Vagina (tissue), 2 donors: ENCODE measurements around the gene HIVEP1. TPM values are rescaled to one million over a fixed set of nuclear protein-coding genes. Genes with fewer than 3 reads are reported as not detected.

Experiments used
- DNase-seq, 2 donors: peaks; one replicate each; pipeline ENCODE4 v3.0.0-alpha.2; 2017; ENCODE audit errors: extremely low spot score in 2 of 2
- H3K27ac ChIP-seq: fragments of 200-600 bp; sonication (generic); one replicate; pipeline ENCODE4 v1.5.1; 2019
- H3K27me3 ChIP-seq: fragments of 200-600 bp; sonication (generic); one replicate; pipeline ENCODE4 v1.5.1; 2019
- H3K36me3 ChIP-seq, 2 donors: fragments of 200-600 bp; sonication (generic); one replicate each; pipeline ENCODE4 v1.5.1; 2017 to 2019
- H3K4me1 ChIP-seq: fragments of 200-600 bp; sonication (generic); one replicate; pipeline ENCODE4 v1.5.1; 2019
- H3K4me3 ChIP-seq, 2 donors: fragments of 200-600 bp; sonication (generic); 1 replicate in 1 of 2; 2 replicates in 1 of 2; pipeline ENCODE4 v1.5.1; 2016 to 2019
- H3K9me3 ChIP-seq: fragments of 200-600 bp; sonication (generic); one replicate; pipeline ENCODE4 v1.5.1; 2019
- CTCF ChIP-seq, 3 experiments: fragments of 450-650 bp in 2 of 3; fragments of 200-600 bp in 1 of 3; sonication (generic) in 1 of 3; IDR thresholded peaks; one replicate each; pipeline ENCODE4 v1.5.1; 2017 to 2019; ENCODE audit warnings: antibody characterized with exemption in 3 of 3, mild to moderate bottlenecking in 2 of 3, moderate library complexity in 2 of 3
- POLR2A ChIP-seq, 2 donors: fragments of 450-650 bp; IDR thresholded peaks; one replicate each; pipeline ENCODE4 v1.6.1; 2017; ENCODE audit warnings: antibody characterized with exemption in 2 of 2, mild to moderate bottlenecking in 2 of 2, moderate library complexity in 2 of 2
- POLR2AphosphoS5 ChIP-seq, 2 donors: sonication (generic); formaldehyde crosslinking; IDR thresholded peaks; one replicate each; pipeline ENCODE4 v1.9.0; 2017; ENCODE audit warnings: antibody characterized with exemption in 2 of 2, mild to moderate bottlenecking in 2 of 2, low read depth in 1 of 2; ENCODE audit not compliant: insufficient read depth in 1 of 2
- intact Hi-C: fragments of 100-400 bp; cut with DNase I; formaldehyde crosslinking; loops from one replicate; pipeline ENCODE4 v1.15.1; 2023
- total RNA-seq: library from RNA; depleted of rRNA; stranded (reverse); fragments of >200 nt; gene quantifications from one replicate; pipeline ENCODE4 v1.2.3, GENCODE V29; 2016

The HIVEP1 gene
- total RNA-seq, 1 donor from 2014 or later, result 36.1 TPM

- Histone ChIP-seq H3K9me3 (no peaks in the 10 kb centered on the region), H3K4me3 (no peak overlapping the region), H3K4me1 (no peaks in the 10 kb centered on the region), H3K27me3 (no peaks in the 10 kb centered on the region), H3K36me3 (no peaks in the 10 kb centered on the region), H3K27ac (no peak overlapping the region)
- TF ChIP-seq POLR2A (IDR thresholded peaks at IDR 0.05) (no peak), POLR2AphosphoS5 (IDR thresholded peaks at IDR 0.05; ENCODE audit: insufficient read depth in 1 of 2, low read depth in 1 of 2) (no peak)
- DNase-seq, result no peak
- intact Hi-C loops, result no loop called here
Observed at GRCh38 chr6:12113190-12113577, 101.1 kb downstream of the HIVEP1 start.

- intact Hi-C loops, result no loop called here
- DNase-seq, result no peak
- TF ChIP-seq POLR2AphosphoS5 (IDR thresholded peaks at IDR 0.05; ENCODE audit: insufficient read depth in 1 of 2, low read depth in 1 of 2), result no peak
- TF ChIP-seq CTCF (IDR thresholded peaks at IDR 0.05), result no peak
- TF ChIP-seq POLR2A (IDR thresholded peaks at IDR 0.05), result no peak
- Histone ChIP-seq H3K27me3 (no peaks in the 10 kb centered on the region), H3K9me3 (no peaks in the 10 kb centered on the region), H3K27ac (no peak overlapping the region), H3K36me3 (no peaks in the 10 kb centered on the region), H3K4me3 (no peak overlapping the region), H3K4me1 (no peaks in the 10 kb centered on the region)
Observed at GRCh38 chr6:12114055-12114503, 102.0 kb downstream of the HIVEP1 start.

- Histone ChIP-seq H3K4me1 (no peaks in the 10 kb centered on the region), H3K9me3 (no peaks in the 10 kb centered on the region), H3K36me3 (peaks cover 0 to 3% of the 10 kb centered on the region in 2 donors), H3K4me3 (no peak overlapping the region), H3K27ac (no peak overlapping the region), H3K27me3 (no peaks in the 10 kb centered on the region)
- intact Hi-C loops, result no loop called here
- TF ChIP-seq POLR2A (IDR thresholded peaks at IDR 0.05), result no peak
- no peak for TF ChIP-seq POLR2AphosphoS5 (IDR thresholded peaks at IDR 0.05; ENCODE audit: insufficient read depth in 1 of 2, low read depth in 1 of 2)
- no peak for TF ChIP-seq CTCF (IDR thresholded peaks at IDR 0.05)
- no peak for DNase-seq
Observed at GRCh38 chr6:12115001-12115400, 102.9 kb downstream of the HIVEP1 start.

GRCh38 chr6:12115492-12115891, 103.4 kb downstream of the HIVEP1 start:
- peaks cover 0 to 8% of the 10 kb centered on the region in 2 donors for H3K36me3 ChIP-seq
- no peak overlapping the region for H3K4me3 ChIP-seq
- intact Hi-C loops, result no loop called here
- H3K27ac ChIP-seq, result no peak overlapping the region
- no peaks in the 10 kb centered on the region for H3K27me3 ChIP-seq
- no peak for DNase-seq
- no peaks in the 10 kb centered on the region for H3K4me1 ChIP-seq
- no peaks in the 10 kb centered on the region for H3K9me3 ChIP-seq
- TF ChIP-seq POLR2A (IDR thresholded peaks at IDR 0.05), result no peak
- no peak for TF ChIP-seq POLR2AphosphoS5 (IDR thresholded peaks at IDR 0.05; ENCODE audit: insufficient read depth in 1 of 2, low read depth in 1 of 2)
- TF ChIP-seq CTCF (IDR thresholded peaks at IDR 0.05), result no peak

- intact Hi-C loops, result no loop called here
- Histone ChIP-seq H3K27me3 (no peaks in the 10 kb centered on the region), H3K4me1 (no peaks in the 10 kb centered on the region), H3K27ac (no peak overlapping the region), H3K36me3 (peaks cover 0 to 17% of the 10 kb centered on the region in 2 donors), H3K9me3 (no peaks in the 10 kb centered on the region), H3K4me3 (no peak overlapping the region)
- DNase-seq, result no peak
- TF ChIP-seq POLR2A (IDR thresholded peaks at IDR 0.05), result no peak
- no peak for TF ChIP-seq CTCF (IDR thresholded peaks at IDR 0.05)
- no peak for TF ChIP-seq POLR2AphosphoS5 (IDR thresholded peaks at IDR 0.05; ENCODE audit: insufficient read depth in 1 of 2, low read depth in 1 of 2)
Observed at GRCh38 chr6:12116264-12116800, 104.2 kb downstream of the HIVEP1 start.
